ENCODE results near the gene FBXO44.
"Not testable (repeated sequence)": the region's sequence is repeated elsewhere in the genome, so short reads cannot be mapped to it uniquely, and the experiment has no call there.

The FBXO44 gene

GRCh38 chr1:11654137-11654938 is at the start of gene FBXO44, which contains the start of gene FBXO2:
FBXO44 (plus strand) TSS chr1:11654877; CDS start chr1:11655836, 959 bp downstream.
FBXO2 (minus strand) TSS chr1:11654429; CDS start chr1:11654340, 89 bp downstream.
- Mint-ChIP-seq H3K27me3 (no peaks in the 10 kb centered on the region), H3K9me3 (no peaks in the 10 kb centered on the region), H3K27ac (no peak within 1 kb of the TSS), H3K4me3 (peak within 1 kb of the TSS; percentile 83), H3K4me1 (peaks cover 18% of the 10 kb centered on the region), H3K36me3 (peaks cover 1% of the 10 kb centered on the region)
- ATAC-seq (ENCODE audit: low read depth) (peak; percentile 79), DNase-seq (ENCODE audit: low spot score in 2 of 2) (peak; percentile 55 to 58)

GRCh38 chr1:11606775-11607174 is 47.9 kb upstream of the FBXO44 start:
- H3K4me1 Mint-ChIP-seq: no peaks in the 10 kb centered on the region
- peaks cover 13% of the 10 kb centered on the region for H3K27me3 Mint-ChIP-seq
- ATAC-seq (ENCODE audit: low read depth): no peak
- H3K27ac Mint-ChIP-seq: no peak overlapping the region
- peaks cover 2% of the 10 kb centered on the region for H3K36me3 Mint-ChIP-seq
- no peak overlapping the region for H3K4me3 Mint-ChIP-seq
- DNase-seq (ENCODE audit: low spot score in 2 of 2): no peak
- peaks cover 3% of the 10 kb centered on the region for H3K9me3 Mint-ChIP-seq

- not testable (repeated sequence) for H3K27me3 Mint-ChIP-seq, H3K4me1 Mint-ChIP-seq
Measured at GRCh38 chr1:11608596-11609130, 46.0 kb upstream of the FBXO44 start.

GRCh38 chr1:11609378-11609777 is 45.3 kb upstream of the FBXO44 start:
- DNase-seq (ENCODE audit: low spot score in 2 of 2); H3K27ac Mint-ChIP-seq; H3K27me3 Mint-ChIP-seq; H3K4me3 Mint-ChIP-seq; H3K4me1 Mint-ChIP-seq; H3K36me3 Mint-ChIP-seq; H3K9me3 Mint-ChIP-seq; ATAC-seq (ENCODE audit: low read depth): not testable (repeated sequence)

More at GRCh38 chr1:11608596-11609130, 46.0 kb upstream of the FBXO44 start:
- not testable (repeated sequence) for ATAC-seq (ENCODE audit: low read depth); H3K36me3 Mint-ChIP-seq; H3K9me3 Mint-ChIP-seq; H3K4me3 Mint-ChIP-seq; DNase-seq (ENCODE audit: low spot score in 2 of 2); H3K27ac Mint-ChIP-seq

DNA sequence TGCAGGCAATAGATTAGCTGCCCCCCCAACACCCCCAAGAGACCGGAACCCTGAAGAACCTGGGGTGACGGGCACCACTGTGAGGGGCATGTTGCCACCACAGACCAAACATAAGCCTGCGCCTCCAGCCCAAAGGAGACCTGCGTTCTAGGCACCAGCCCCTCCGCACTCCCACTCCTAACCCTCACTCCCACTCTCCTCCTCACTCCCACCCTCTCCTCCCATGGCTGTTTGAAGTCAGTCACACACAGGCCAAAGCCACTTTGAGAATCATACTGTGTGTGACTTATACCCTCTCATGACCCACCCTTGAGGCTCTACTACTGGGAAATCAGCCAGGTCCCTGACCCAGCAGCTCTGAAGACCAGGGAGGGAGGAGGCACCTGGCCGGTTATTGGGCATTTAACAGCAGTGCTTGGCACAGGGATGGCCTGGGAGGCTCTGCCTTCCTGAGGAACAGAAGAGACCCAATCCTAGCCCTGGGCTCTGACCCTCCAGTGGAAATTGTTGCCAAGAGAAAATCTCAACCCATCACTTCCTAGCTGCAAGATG is 44.0 kb upstream of the FBXO44 start:
- no peak overlapping the region for H3K4me3 Mint-ChIP-seq
- peaks cover 3% of the 10 kb centered on the region for H3K9me3 Mint-ChIP-seq
- H3K27me3 Mint-ChIP-seq: peaks cover 5% of the 10 kb centered on the region
- H3K4me1 Mint-ChIP-seq: no peaks in the 10 kb centered on the region
- DNase-seq (ENCODE audit: low spot score in 2 of 2) (no peak), ATAC-seq (ENCODE audit: low read depth) (no peak)
- no peak overlapping the region for H3K27ac Mint-ChIP-seq
- peaks cover under 1% of the 10 kb centered on the region for H3K36me3 Mint-ChIP-seq

DNA sequence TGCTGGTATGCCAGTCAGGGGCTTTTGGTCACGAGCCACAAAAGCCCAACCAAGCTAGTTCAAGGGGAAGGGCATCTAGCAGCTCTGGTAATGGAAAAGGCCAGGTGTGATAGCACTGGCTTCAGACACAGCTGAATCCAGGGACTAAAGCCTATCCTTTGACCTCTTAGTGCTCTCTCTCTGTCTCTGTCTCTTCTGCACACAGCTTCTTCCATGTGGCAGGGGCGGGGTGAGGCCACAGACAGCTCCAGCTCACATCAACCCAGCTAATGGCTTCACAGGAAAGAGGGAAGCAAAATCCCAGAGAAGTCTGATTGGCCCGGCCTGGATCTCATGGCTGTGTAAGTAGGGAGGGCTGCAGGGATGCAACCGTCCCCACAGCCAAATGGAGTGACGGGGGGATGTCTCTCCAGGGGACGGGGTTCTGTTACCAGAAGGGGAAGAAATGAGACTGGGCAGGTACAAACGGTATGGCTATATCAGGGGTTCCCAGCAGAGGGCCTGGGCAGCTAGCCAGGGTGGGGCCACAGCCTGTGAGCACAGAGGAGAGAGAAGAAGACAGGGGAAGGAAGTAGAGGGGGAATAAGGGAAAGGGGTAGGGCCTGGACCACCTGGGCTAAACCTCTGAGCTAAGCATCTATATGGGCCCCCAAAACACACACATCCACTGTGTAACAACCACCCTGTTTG is 42.9 kb upstream of the FBXO44 start:
- Mint-ChIP-seq H3K27ac (no peak overlapping the region), H3K27me3 (peaks cover 4% of the 10 kb centered on the region), H3K9me3 (peaks cover 2% of the 10 kb centered on the region)

GRCh38 chr1:11613347-11613746 is 41.3 kb upstream of the FBXO44 start:
- no peaks in the 10 kb centered on the region for H3K4me1 Mint-ChIP-seq
- no peak for ATAC-seq (ENCODE audit: low read depth)
- H3K36me3 Mint-ChIP-seq: no peaks in the 10 kb centered on the region
- H3K9me3 Mint-ChIP-seq: no peaks in the 10 kb centered on the region
- no peak for DNase-seq (ENCODE audit: low spot score in 2 of 2)
- peaks cover 10% of the 10 kb centered on the region for H3K27me3 Mint-ChIP-seq
- H3K27ac Mint-ChIP-seq: no peak overlapping the region
- no peak overlapping the region for H3K4me3 Mint-ChIP-seq

More for the DNA sequence above, 42.9 kb upstream of the FBXO44 start:
- ATAC-seq (ENCODE audit: low read depth) (no peak), DNase-seq (ENCODE audit: low spot score in 2 of 2) (no peak)
- H3K36me3 Mint-ChIP-seq: no peaks in the 10 kb centered on the region
- H3K4me1 Mint-ChIP-seq: no peaks in the 10 kb centered on the region
- no peak overlapping the region for H3K4me3 Mint-ChIP-seq

DNA sequence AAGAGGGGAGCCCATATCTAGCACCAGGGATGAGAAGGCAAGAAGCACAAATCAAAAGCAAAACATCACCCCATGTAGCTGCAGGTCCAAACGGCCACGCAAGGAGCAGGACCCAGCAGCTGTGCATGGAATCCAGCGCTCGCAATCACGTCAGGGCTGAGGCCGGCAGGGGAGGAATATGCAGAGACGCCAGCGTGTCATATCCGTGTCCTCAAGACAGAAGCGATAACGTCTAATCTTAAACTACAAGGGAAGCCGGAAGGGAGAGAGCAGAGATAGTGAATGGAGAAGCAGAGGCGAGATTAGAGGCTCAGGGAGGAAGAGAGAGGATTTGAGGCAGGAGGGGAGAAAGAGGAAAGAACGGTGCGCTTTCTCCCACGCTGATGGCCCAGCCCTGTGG is 39.6 kb upstream of the FBXO44 start:
- ATAC-seq (ENCODE audit: low read depth) (no peak), DNase-seq (ENCODE audit: low spot score in 2 of 2) (no peak)
- Mint-ChIP-seq H3K9me3 (no peaks in the 10 kb centered on the region), H3K4me3 (no peak overlapping the region), H3K4me1 (no peaks in the 10 kb centered on the region), H3K27ac (no peak overlapping the region), H3K36me3 (no peaks in the 10 kb centered on the region), H3K27me3 (peaks cover 7% of the 10 kb centered on the region)

DNA sequence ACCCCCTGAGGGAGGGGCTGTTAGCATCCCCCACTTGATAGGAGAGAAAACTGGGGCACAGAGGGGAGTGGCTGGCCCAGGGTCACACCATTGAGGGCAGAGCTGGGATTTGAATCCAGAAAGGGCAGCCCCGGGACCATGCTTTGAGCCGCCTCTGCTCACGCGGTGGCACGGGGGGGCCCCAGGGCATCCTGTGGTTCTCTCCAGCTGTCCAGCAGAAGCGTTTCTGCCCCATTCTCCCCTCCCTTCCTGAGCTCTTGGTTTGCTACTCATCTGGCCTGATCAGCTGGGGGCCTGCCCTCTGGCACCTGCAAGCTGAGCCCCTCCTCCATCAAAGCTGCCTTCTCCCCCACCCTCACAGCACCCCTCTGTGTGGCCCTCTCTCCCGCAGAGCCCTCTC is 37.9 kb upstream of the FBXO44 start:
- no peak for ATAC-seq (ENCODE audit: low read depth)
- H3K27me3 Mint-ChIP-seq: peaks cover 7% of the 10 kb centered on the region

DNA sequence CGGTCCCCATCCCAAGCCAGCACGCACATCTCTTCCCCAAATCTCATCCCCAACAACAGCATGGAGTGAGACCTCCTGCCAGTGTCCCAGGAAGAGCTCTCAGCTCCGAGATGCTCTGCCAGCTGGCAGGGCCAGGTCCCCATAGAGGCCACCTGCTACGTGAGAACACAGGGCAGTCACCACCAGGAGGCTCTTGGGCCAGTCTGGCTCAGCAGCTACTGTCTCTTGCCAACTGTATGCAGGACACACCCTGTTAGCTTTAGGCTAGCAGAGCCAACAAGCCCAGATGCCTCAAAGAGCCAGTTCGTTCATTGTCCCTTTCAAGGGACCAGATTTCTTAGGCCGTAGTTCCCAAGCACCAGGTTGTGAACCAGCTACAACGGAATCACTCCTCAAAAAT is 37.4 kb upstream of the FBXO44 start:
- Mint-ChIP-seq H3K27me3 (peaks cover 10% of the 10 kb centered on the region), H3K36me3 (no peaks in the 10 kb centered on the region), H3K4me3 (no peak overlapping the region), H3K4me1 (no peaks in the 10 kb centered on the region), H3K9me3 (no peaks in the 10 kb centered on the region), H3K27ac (no peak overlapping the region)
- ATAC-seq (ENCODE audit: low read depth) (no peak), DNase-seq (ENCODE audit: low spot score in 2 of 2) (no peak)

More for the DNA sequence above, 37.9 kb upstream of the FBXO44 start:
- DNase-seq (ENCODE audit: low spot score in 2 of 2): no peak
- no peaks in the 10 kb centered on the region for H3K36me3 Mint-ChIP-seq
- H3K4me3 Mint-ChIP-seq: no peak overlapping the region
- H3K9me3 Mint-ChIP-seq: no peaks in the 10 kb centered on the region
- H3K27ac Mint-ChIP-seq: no peak overlapping the region
- H3K4me1 Mint-ChIP-seq: no peaks in the 10 kb centered on the region

DNA sequence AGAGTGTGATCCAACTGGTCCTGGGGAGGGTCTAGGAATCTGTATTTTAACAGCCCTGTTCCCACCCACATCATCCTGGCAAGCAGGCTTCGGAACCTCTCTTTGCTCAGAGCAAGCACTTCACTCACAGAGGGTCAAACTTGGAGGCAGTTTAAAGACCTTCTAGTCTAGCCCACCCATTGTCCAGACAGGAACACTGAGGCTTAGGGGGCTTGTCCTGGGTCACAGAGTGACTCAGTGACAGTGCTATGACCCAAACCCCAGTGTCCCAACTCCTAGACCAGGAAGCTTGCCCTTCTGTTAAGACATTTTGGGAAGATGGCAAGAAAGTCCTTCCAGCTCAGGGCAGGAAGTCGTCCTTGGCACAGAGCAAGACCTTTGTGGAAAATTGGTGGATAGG is 36.9 kb upstream of the FBXO44 start:
- Mint-ChIP-seq H3K4me1 (no peaks in the 10 kb centered on the region), H3K27ac (no peak overlapping the region), H3K9me3 (no peaks in the 10 kb centered on the region), H3K27me3 (peaks cover 10% of the 10 kb centered on the region), H3K4me3 (no peak overlapping the region), H3K36me3 (no peaks in the 10 kb centered on the region)
- no peak for ATAC-seq (ENCODE audit: low read depth)
- no peak for DNase-seq (ENCODE audit: low spot score in 2 of 2)

- Mint-ChIP-seq H3K9me3 (no peaks in the 10 kb centered on the region), H3K4me3 (no peak overlapping the region), H3K4me1 (no peaks in the 10 kb centered on the region), H3K36me3 (no peaks in the 10 kb centered on the region), H3K27me3 (peaks cover 20% of the 10 kb centered on the region), H3K27ac (no peak overlapping the region)
- DNase-seq (ENCODE audit: low spot score in 2 of 2) (no peak), ATAC-seq (ENCODE audit: low read depth) (no peak)
Measured at GRCh38 chr1:11620405-11620804, 34.3 kb upstream of the FBXO44 start.

- DNase-seq (ENCODE audit: low spot score in 2 of 2): no peak
- Mint-ChIP-seq H3K27me3 (peaks cover 26% of the 10 kb centered on the region), H3K4me3 (no peak overlapping the region), H3K27ac (no peak overlapping the region), H3K36me3 (no peaks in the 10 kb centered on the region), H3K9me3 (no peaks in the 10 kb centered on the region), H3K4me1 (no peaks in the 10 kb centered on the region)
- ATAC-seq (ENCODE audit: low read depth): no peak
Measured at GRCh38 chr1:11620924-11621323, 33.8 kb upstream of the FBXO44 start.

DNA sequence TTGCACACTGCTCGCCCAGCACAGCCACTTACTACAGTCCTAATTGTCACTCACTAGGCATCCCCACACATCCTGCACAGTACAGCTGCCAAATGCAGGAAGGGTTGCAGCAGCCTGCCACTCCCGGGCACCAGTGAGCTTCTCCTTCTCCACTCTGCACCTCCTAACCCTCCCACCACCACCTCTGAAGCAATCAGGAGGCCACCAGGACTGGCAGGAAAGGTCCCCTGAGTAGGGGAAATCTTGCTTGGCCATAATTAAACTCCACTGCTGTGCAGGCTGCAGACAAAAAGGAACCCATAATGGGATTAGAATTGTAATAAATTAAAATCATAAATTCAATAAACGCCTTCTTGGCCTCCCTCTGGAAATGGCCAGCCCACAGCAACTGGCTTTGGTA is 32.3 kb upstream of the FBXO44 start:
- Mint-ChIP-seq H3K9me3 (no peaks in the 10 kb centered on the region), H3K36me3 (no peaks in the 10 kb centered on the region), H3K27ac (no peak overlapping the region), H3K4me1 (no peaks in the 10 kb centered on the region), H3K27me3 (peaks cover 23% of the 10 kb centered on the region), H3K4me3 (no peak overlapping the region)
- ATAC-seq (ENCODE audit: low read depth): no peak
- DNase-seq (ENCODE audit: low spot score in 2 of 2): no peak

All from memory B cell (primary cell).